ENCODE results near the gene RERE.

Gene RERE

DNA sequence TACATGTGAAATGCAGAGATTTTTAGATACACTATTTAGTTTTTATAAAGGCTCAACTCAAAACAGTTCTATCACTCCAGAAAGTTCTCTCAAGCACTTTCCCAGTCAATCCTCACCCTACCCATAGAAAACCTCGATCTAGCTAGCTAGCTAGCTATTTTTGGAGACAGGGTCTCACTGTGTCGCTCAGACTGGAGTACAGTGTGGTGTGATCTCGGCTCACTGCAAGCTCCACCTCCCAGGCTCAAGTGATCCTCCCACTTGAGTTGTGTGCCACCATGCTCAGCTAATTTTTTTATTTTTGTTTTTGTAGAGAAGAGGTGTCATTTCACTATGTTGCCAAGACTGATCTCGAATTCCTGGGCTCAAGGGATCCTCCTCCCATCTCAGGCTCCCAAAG, 236.9 kb downstream of the RERE start:
- DNase-seq (ENCODE audit: low read depth) = no peak
- TF ChIP-seq, protein P1, sequence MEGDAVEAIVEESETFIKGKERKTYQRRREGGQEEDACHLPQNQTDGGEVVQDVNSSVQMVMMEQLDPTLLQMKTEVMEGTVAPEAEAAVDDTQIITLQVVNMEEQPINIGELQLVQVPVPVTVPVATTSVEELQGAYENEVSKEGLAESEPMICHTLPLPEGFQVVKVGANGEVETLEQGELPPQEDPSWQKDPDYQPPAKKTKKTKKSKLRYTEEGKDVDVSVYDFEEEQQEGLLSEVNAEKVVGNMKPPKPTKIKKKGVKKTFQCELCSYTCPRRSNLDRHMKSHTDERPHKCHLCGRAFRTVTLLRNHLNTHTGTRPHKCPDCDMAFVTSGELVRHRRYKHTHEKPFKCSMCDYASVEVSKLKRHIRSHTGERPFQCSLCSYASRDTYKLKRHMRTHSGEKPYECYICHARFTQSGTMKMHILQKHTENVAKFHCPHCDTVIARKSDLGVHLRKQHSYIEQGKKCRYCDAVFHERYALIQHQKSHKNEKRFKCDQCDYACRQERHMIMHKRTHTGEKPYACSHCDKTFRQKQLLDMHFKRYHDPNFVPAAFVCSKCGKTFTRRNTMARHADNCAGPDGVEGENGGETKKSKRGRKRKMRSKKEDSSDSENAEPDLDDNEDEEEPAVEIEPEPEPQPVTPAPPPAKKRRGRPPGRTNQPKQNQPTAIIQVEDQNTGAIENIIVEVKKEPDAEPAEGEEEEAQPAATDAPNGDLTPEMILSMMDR (IDR thresholded peaks at IDR 0.05; ENCODE audit: insufficient read depth, low read depth, low read length, missing control alignments) = no peak
- H3K4me3 ChIP-seq (ENCODE audit: low read depth, low read length) = no peak overlapping the region

DNA sequence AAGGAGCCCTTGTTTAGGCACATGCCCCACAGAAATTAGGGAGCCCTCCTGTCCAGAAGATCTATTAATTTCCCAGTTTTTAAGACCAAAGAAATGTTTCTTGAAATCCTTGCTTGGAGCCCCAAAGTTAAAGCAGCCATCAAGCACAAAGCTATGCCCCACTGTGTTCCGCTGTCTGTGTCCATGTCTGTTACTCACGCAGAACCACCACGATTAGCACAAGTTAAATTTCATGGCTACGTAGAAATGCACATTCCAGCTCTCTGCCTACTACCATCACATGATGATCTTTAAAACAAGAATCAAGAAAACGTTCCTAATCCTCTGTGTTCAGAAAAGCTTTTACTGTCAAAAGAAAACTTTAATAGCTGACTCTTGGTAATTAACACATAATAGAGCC, 238.5 kb downstream of the RERE start:
- TF ChIP-seq, protein P1 (IDR thresholded peaks at IDR 0.05; ENCODE audit: insufficient read depth, low read depth, low read length, missing control alignments) = no peak
- H3K4me3 ChIP-seq (ENCODE audit: low read depth, low read length) = no peak overlapping the region
- no peak for DNase-seq (ENCODE audit: low read depth)

DNA sequence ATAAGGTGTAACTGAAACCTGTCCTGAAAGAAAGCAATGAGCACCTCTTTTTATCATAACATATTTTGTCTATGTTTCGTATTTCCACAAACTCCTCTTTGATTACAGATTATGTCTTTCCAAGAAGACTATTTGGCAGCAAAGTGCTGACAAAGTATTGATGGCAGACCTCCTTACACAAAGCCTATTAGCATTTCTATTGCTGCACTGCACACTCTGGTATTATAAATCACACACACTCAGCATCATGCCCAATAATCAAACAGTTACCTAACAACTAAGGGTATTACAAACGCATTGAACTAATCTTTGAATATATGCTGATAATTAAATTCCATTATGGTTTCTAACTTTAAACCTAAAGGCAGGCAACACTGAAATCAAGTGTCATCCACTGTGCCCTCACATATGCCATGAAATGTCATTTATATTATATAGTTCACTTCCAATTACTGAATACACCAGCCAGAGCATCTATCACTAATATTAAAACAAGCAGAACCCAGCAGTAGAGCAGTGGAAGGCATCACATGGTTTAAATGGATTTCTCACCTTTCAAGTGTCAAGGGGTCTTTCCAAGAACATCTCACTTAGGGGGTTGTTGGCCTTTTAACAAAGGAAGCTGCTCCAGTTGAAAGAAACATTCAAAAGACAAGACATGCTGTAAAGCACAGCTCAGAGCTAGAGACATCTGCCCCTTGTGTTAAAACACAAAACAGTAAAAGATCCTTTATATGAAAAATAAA, 239.1 kb downstream of the RERE start:
- DNase-seq (ENCODE audit: low read depth) = no peak
- TF ChIP-seq, protein P1 (IDR thresholded peaks at IDR 0.05; ENCODE audit: insufficient read depth, low read depth, low read length, missing control alignments) = no peak
- H3K4me3 ChIP-seq (ENCODE audit: low read depth, low read length) = no peak overlapping the region

DNA sequence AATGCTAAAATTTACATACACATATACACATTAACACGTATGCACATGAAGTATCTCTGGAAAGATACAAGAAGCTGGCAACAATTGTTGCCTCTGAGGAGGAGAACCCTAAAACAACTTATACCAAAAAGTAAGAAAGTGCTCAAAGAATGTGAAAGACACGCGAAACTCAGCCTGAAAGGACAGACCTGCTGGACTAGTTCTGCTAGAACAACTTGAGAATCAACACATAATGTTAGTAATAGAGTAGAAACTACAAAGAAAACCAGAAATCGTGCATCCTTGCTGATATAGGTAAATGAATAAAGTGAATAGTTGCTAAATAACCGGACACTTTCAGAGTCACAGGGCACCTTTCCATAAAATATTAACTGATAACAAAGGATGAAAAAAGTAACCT, 242.5 kb downstream of the RERE start:
- no peak overlapping the region for H3K4me3 ChIP-seq (ENCODE audit: low read depth, low read length)
- TF ChIP-seq, protein P1 (IDR thresholded peaks at IDR 0.05; ENCODE audit: insufficient read depth, low read depth, low read length, missing control alignments) = no peak
- DNase-seq (ENCODE audit: low read depth) = no peak

DNA sequence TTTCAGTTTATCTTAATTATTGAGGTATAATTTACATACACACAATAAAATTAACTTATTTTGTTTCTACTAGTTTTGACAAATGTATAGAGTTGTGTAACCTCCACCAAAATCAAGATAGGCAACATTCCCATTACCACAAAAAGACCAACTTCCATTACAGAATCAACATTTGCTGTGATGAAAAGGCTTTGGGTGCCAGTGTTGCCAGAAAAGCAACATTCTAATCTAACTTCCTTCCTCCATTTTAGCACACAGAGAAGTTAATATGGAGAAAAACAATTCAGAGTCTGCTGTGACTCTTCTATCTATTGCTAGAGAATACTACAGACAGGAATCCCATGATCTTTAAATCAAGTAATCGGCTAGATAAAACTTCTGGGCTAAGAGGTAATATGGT, 245.3 kb downstream of the RERE start:
- TF ChIP-seq, protein P1 (IDR thresholded peaks at IDR 0.05; ENCODE audit: insufficient read depth, low read depth, low read length, missing control alignments) = no peak
- no peak for DNase-seq (ENCODE audit: low read depth)
- H3K4me3 ChIP-seq (ENCODE audit: low read depth, low read length) = no peak overlapping the region

DNA sequence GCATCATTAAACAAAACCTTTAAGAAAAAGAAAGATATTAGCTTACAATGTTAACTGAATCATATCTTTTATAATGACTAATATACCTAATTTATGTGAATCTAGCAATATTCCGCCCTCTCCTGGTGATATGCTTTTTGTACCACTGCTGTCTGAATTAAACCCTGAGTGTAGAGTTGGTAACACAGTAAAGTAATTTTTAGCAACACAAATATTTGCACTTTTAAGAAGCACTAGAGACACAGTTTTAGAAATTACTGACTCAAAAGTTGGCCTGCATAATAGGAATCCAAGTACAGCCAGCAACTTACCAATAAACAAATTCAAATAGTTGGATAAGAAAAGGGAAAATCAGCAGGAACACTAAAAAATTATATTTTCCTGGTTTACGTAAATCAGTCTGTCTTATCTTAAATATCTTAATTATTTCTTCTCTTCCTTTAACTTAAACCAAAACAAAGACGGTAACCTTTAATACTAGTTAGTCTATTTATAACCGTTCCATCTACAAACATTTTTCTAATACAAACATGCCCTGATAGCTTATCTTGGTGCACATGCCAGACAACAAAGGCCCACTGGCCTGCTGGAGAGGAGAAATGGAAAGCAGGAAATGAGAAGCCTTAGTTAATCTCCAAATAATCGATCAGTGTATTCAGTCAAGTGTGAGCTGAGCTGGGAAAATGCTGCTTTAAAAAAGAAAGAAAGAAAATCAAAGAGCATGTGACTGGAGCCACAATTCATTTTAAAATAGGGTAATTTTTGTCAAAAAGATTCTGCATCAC, 246.0 kb downstream of the RERE start:
- TF ChIP-seq, protein P1 (IDR thresholded peaks at IDR 0.05; ENCODE audit: insufficient read depth, low read depth, low read length, missing control alignments) = no peak
- no peak overlapping the region for H3K4me3 ChIP-seq (ENCODE audit: low read depth, low read length)
- no peak for DNase-seq (ENCODE audit: low read depth)
